Activated B cell treated with CpG ODN at 0.5 μM for 24 hours (primary cell): ENCODE results near the gene PREX1. TPM values are rescaled to one million over a fixed set of nuclear protein-coding genes. Genes with fewer than 3 reads are reported as not detected.

ENCODE experiments used
- ATAC-seq: fragments of 200-7000 bp; cut with Tn5 transposase; one replicate; pipeline ENCODE4 v1.10.0; 2021; ENCODE audit warnings: low read depth, mild to moderate bottlenecking, moderate library complexity
- CTCF ChIA-PET: fragments of 350-600 bp; sonication (Branson Sonifier 250); formaldehyde crosslinking; loops from one replicate; lab custom pipeline; 2021; ENCODE audit warnings: antibody characterized with exemption; lab: Charles Lee
- POLR2A ChIA-PET: fragments of 350-600 bp; sonication (Branson Sonifier 250); formaldehyde crosslinking; loops from one replicate; lab custom pipeline; 2021; ENCODE audit warnings: antibody characterized with exemption; lab: Charles Lee
- DNase-seq: peaks from one replicate; pipeline ENCODE4 v3.0.0; 2022
- H3K27ac Mint-ChIP-seq: one replicate; pipeline ENCODE4 v1.8.0; 2020; ENCODE audit warnings: mixed read lengths
- H3K27me3 Mint-ChIP-seq: one replicate; pipeline ENCODE4 v1.8.0; 2021; ENCODE audit warnings: mixed read lengths
- H3K36me3 Mint-ChIP-seq: one replicate; pipeline ENCODE4 v1.8.0; 2021; ENCODE audit warnings: low read depth, mixed read lengths
- H3K4me1 Mint-ChIP-seq: one replicate; pipeline ENCODE4 v1.8.0; 2021; ENCODE audit warnings: mixed read lengths
- H3K4me3 Mint-ChIP-seq: one replicate; pipeline ENCODE4 v1.8.0; 2020; ENCODE audit warnings: mild to moderate bottlenecking, mixed read lengths
- H3K9me3 Mint-ChIP-seq: one replicate; pipeline ENCODE4 v1.8.0; 2020; ENCODE audit warnings: mixed read lengths
- intact Hi-C: fragments of 100-400 bp; cut with micrococcal nuclease; formaldehyde crosslinking; loops from one replicate; pipeline ENCODE4 v1.15.1; 2024
- total RNA-seq: library from RNA; stranded (reverse); gene quantifications from 2 replicates; pipeline ENCODE4 v1.2.3, GENCODE V29; 2022
- TF ChIP-seq, protein P1 (sequence below): fragments of 200-600 bp; IDR thresholded peaks from one replicate; pipeline ENCODE4 v1.8.0; 2022; ENCODE audit warnings: antibody characterized with exemption, mild to moderate bottlenecking

The PREX1 gene
- total RNA-seq, 1 donor from 2014 or later: 71.4 TPM

DNA sequence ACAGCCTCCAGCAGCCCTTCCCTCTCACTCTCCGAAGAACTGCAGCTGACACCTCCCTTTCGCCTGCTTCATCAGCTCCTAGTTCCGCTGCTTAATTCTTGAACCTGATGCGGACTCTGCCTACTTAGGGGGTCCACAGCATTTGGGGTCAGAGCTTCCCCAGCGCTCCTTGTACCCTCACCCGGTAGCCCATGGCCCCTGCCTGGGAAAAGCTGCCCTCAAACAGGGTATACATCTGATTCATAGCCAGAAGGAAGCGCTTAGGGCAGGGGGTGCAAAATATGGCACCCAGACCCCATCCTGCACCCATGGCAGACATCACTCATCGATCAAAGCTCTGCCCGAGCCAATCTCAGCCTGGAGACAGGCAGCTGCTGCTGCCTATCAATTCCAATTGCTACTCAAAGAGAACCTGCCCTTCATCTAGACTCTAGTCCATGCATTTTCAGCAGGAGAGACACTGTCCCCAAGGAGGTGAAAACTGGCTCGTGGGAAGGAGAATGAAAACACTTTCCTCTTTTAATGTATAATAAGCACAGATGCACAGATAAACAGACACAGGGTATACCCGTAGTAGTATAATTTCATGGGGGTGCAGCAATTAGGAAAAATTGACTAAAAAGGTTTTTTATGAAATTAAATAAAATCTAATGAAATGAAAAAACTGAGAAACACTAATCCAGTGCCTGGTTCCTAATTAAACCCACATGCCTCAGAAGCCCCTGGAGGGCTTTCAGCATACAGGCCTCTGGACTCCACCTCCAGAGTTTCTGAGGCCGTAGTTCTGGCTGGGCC is 194.8 kb downstream of the PREX1 start:
- intact Hi-C loops: no loop called here
- CTCF ChIA-PET: no interaction called here
- DNase-seq (no peak), ATAC-seq (no peak)
- no peak overlapping the region for H3K4me3 Mint-ChIP-seq
- POLR2A ChIA-PET: no interaction called here
- H3K27me3 Mint-ChIP-seq: no peaks in the 10 kb centered on the region
- peaks cover 85% of the 10 kb centered on the region for H3K36me3 Mint-ChIP-seq
- H3K9me3 Mint-ChIP-seq: no peaks in the 10 kb centered on the region
- H3K27ac Mint-ChIP-seq: no peak overlapping the region
- H3K4me1 Mint-ChIP-seq: no peaks in the 10 kb centered on the region
- TF ChIP-seq, protein P1, sequence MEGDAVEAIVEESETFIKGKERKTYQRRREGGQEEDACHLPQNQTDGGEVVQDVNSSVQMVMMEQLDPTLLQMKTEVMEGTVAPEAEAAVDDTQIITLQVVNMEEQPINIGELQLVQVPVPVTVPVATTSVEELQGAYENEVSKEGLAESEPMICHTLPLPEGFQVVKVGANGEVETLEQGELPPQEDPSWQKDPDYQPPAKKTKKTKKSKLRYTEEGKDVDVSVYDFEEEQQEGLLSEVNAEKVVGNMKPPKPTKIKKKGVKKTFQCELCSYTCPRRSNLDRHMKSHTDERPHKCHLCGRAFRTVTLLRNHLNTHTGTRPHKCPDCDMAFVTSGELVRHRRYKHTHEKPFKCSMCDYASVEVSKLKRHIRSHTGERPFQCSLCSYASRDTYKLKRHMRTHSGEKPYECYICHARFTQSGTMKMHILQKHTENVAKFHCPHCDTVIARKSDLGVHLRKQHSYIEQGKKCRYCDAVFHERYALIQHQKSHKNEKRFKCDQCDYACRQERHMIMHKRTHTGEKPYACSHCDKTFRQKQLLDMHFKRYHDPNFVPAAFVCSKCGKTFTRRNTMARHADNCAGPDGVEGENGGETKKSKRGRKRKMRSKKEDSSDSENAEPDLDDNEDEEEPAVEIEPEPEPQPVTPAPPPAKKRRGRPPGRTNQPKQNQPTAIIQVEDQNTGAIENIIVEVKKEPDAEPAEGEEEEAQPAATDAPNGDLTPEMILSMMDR: no peak

DNA sequence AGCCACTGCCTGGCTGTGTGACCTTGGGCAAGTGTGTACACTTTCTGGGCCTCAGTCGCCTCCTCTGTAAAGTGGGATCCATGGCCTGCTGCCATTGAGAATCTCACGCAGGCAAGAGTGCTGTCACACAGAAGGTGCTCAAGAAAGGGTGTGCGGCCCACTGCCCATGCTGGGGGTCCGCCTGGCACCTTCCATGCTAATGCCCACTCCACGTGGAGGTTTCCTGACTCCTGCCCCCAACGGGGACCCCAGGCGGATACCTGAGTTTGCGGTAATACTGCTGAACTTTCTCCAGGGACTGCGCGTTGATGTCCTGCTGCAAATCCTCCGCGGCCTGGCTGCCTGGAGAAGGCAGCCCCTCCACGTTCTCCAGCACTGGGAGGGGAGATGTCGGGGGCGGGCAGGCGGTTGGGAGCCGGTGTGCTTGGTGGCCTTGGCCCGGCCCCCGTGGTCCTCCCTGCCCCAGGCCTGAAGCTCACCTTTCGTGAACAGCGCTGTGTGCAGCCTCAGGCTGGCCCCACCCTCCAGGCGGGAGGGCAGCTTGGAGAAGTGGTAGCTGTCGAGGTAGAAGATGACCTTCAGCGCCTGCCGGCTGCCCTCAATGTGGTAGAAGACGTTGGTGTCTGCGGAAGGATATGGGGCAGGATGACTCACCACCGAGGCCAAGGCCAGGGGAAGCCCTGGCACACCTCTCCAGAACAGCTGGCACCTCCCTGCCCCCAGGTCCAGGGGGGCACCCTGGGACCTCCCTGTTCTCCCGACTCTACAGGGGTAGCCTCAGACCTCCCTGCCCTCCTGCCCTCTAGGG is 195.6 kb downstream of the PREX1 start:
- Mint-ChIP-seq H3K4me3 (no peak overlapping the region), H3K27me3 (no peaks in the 10 kb centered on the region), H3K27ac (no peak overlapping the region), H3K9me3 (no peaks in the 10 kb centered on the region), H3K4me1 (no peaks in the 10 kb centered on the region), H3K36me3 (peaks cover 81% of the 10 kb centered on the region)
- ATAC-seq (no peak), DNase-seq (no peak)
- intact Hi-C loops: no loop called here
- ChIA-PET CTCF (no interaction called here), POLR2A (no interaction called here)
- TF ChIP-seq, protein P1: no peak

GRCh38 chr20:48631114-48632016 is 196.4 kb downstream of the PREX1 start:
- H3K27me3 Mint-ChIP-seq: no peaks in the 10 kb centered on the region
- H3K9me3 Mint-ChIP-seq: no peaks in the 10 kb centered on the region
- no peak for ATAC-seq
- H3K27ac Mint-ChIP-seq: no peak overlapping the region
- TF ChIP-seq, protein P1: no peak
- intact Hi-C loops: no loop called here
- no peak for DNase-seq
- H3K4me3 Mint-ChIP-seq: no peak overlapping the region
- H3K4me1 Mint-ChIP-seq: no peaks in the 10 kb centered on the region
- POLR2A ChIA-PET: no interaction called here
- CTCF ChIA-PET: no interaction called here
- H3K36me3 Mint-ChIP-seq: peaks cover 82% of the 10 kb centered on the region

GRCh38 chr20:48630342-48631075 is 197.3 kb downstream of the PREX1 start:
- intact Hi-C loops: no loop called here
- DNase-seq (no peak), ATAC-seq (no peak)
- Mint-ChIP-seq H3K9me3 (no peaks in the 10 kb centered on the region), H3K27me3 (no peaks in the 10 kb centered on the region), H3K4me1 (no peaks in the 10 kb centered on the region), H3K27ac (no peak overlapping the region), H3K4me3 (no peak overlapping the region), H3K36me3 (peaks cover 86% of the 10 kb centered on the region)
- TF ChIP-seq, protein P1: no peak
- ChIA-PET POLR2A (no interaction called here), CTCF (no interaction called here)
